ENCODE results near the gene INPP5E.

INPP5E gene

GRCh38 chr9:136379891-136380290 is 59.8 kb downstream of the INPP5E start:
- Histone ChIP-seq H3K79me2 (ENCODE audit: insufficient read depth, low read length) (no peaks in the 10 kb centered on the region), H3K27ac (ENCODE audit: low read depth, low read length, poor library complexity, severe bottlenecking) (no peak overlapping the region), H3F3A (ENCODE audit: insufficient read depth, low read length) (no peaks in the 10 kb centered on the region), H3K9ac (ENCODE audit: low read length) (no peak overlapping the region), H2AFZ (ENCODE audit: low read length) (no peak overlapping the region), H3K4me1 (ENCODE audit: insufficient read depth, low read length, severe bottlenecking) (no peaks in the 10 kb centered on the region), H3K36me3 (ENCODE audit: insufficient read depth, low read length) (peaks cover 72% of the 10 kb centered on the region), H3K9me2 (ENCODE audit: low read depth, low read length) (no peaks in the 10 kb centered on the region), H3K4me2 (ENCODE audit: low read length) (no peak overlapping the region), H4K20me1 (ENCODE audit: insufficient read depth, low read length) (no peaks in the 10 kb centered on the region), H3K9me3 (ENCODE audit: low read length) (no peaks in the 10 kb centered on the region), H3K4me3 (ENCODE audit: low read depth, low read length, poor library complexity, severe bottlenecking) (no peak overlapping the region), H3K27me3 (ENCODE audit: insufficient read depth, low read length) (no peaks in the 10 kb centered on the region)
- no peak for TF ChIP-seq EZH2 (IDR thresholded peaks at IDR 0.05; ENCODE audit: borderline replicate concordance, low read length)
- TF ChIP-seq CTCF (IDR thresholded peaks at IDR 0.05; ENCODE audit: low read length), result no peak

GRCh38 chr9:136379401-136379800 is 60.2 kb downstream of the INPP5E start:
- H3K9me3 ChIP-seq (ENCODE audit: low read length), result no peaks in the 10 kb centered on the region
- peaks cover 72% of the 10 kb centered on the region for H3K36me3 ChIP-seq (ENCODE audit: insufficient read depth, low read length)
- no peak overlapping the region for H3K9ac ChIP-seq (ENCODE audit: low read length)
- no peaks in the 10 kb centered on the region for H3F3A ChIP-seq (ENCODE audit: insufficient read depth, low read length)
- no peaks in the 10 kb centered on the region for H4K20me1 ChIP-seq (ENCODE audit: insufficient read depth, low read length)
- H3K4me2 ChIP-seq (ENCODE audit: low read length), result no peak overlapping the region
- no peak overlapping the region for H3K27ac ChIP-seq (ENCODE audit: low read depth, low read length, poor library complexity, severe bottlenecking)
- no peak overlapping the region for H2AFZ ChIP-seq (ENCODE audit: low read length)
- no peaks in the 10 kb centered on the region for H3K27me3 ChIP-seq (ENCODE audit: insufficient read depth, low read length)
- H3K4me1 ChIP-seq (ENCODE audit: insufficient read depth, low read length, severe bottlenecking), result no peaks in the 10 kb centered on the region
- TF ChIP-seq EZH2 (IDR thresholded peaks at IDR 0.05; ENCODE audit: borderline replicate concordance, low read length), result no peak
- TF ChIP-seq CTCF (IDR thresholded peaks at IDR 0.05; ENCODE audit: low read length), result no peak
- no peak overlapping the region for H3K4me3 ChIP-seq (ENCODE audit: low read depth, low read length, poor library complexity, severe bottlenecking)
- no peaks in the 10 kb centered on the region for H3K79me2 ChIP-seq (ENCODE audit: insufficient read depth, low read length)
- H3K9me2 ChIP-seq (ENCODE audit: low read depth, low read length), result no peaks in the 10 kb centered on the region

- no peaks in the 10 kb centered on the region for H3K9me2 ChIP-seq (ENCODE audit: low read depth, low read length)
- H2AFZ ChIP-seq (ENCODE audit: low read length), result no peak overlapping the region
- no peaks in the 10 kb centered on the region for H3K27me3 ChIP-seq (ENCODE audit: insufficient read depth, low read length)
- no peak overlapping the region for H3K4me3 ChIP-seq (ENCODE audit: low read depth, low read length, poor library complexity, severe bottlenecking)
- H3K4me2 ChIP-seq (ENCODE audit: low read length), result no peak overlapping the region
- no peaks in the 10 kb centered on the region for H3K79me2 ChIP-seq (ENCODE audit: insufficient read depth, low read length)
- peaks cover 72% of the 10 kb centered on the region for H3K36me3 ChIP-seq (ENCODE audit: insufficient read depth, low read length)
- TF ChIP-seq CTCF (IDR thresholded peaks at IDR 0.05; ENCODE audit: low read length) (no peak), EZH2 (IDR thresholded peaks at IDR 0.05; ENCODE audit: borderline replicate concordance, low read length) (no peak)
- H3K9me3 ChIP-seq (ENCODE audit: low read length), result no peaks in the 10 kb centered on the region
- H3K27ac ChIP-seq (ENCODE audit: low read depth, low read length, poor library complexity, severe bottlenecking), result no peak overlapping the region
- H3F3A ChIP-seq (ENCODE audit: insufficient read depth, low read length), result no peaks in the 10 kb centered on the region
- H3K9ac ChIP-seq (ENCODE audit: low read length), result no peak overlapping the region
- no peaks in the 10 kb centered on the region for H4K20me1 ChIP-seq (ENCODE audit: insufficient read depth, low read length)
- H3K4me1 ChIP-seq (ENCODE audit: insufficient read depth, low read length, severe bottlenecking), result no peaks in the 10 kb centered on the region
Observed at GRCh38 chr9:136379003-136379287, 60.7 kb downstream of the INPP5E start.
